SK-N-SH treated with all-trans-retinoic acid at 6 μM for 48 hours (cell line): ENCODE measurements around the gene DOCK2.

Source experiments
- CSDC2 ChIP-seq: fragments of 250-450 bp; sonication (Bioruptor Pico); IDR thresholded peaks from 2 replicates; pipeline ENCODE4 v1.5.0; 2020; ENCODE audit warnings: mild to moderate bottlenecking, moderate library complexity
- PPARA ChIP-seq: fragments of 250-450 bp; sonication (Bioruptor Pico); IDR thresholded peaks from 2 replicates; pipeline ENCODE4 v1.5.0; 2020; ENCODE audit warnings: mild to moderate bottlenecking, borderline replicate concordance
- SNAI2 ChIP-seq: fragments of 250-450 bp; sonication (Bioruptor Pico); IDR thresholded peaks from 2 replicates; pipeline ENCODE4 v1.5.0; 2020; ENCODE audit warnings: mild to moderate bottlenecking, moderate library complexity
- ZFP3 ChIP-seq: fragments of 250-450 bp; sonication (Bioruptor Pico); IDR thresholded peaks from 2 replicates; pipeline ENCODE4 v1.5.0; 2020; ENCODE audit warnings: mild to moderate bottlenecking, moderate library complexity
- ZFP30 ChIP-seq: fragments of 450-650 bp; formaldehyde crosslinking; IDR thresholded peaks from 2 replicates; pipeline ENCODE4 v1.5.0; 2022; ENCODE audit warnings: mild to moderate bottlenecking, moderate library complexity
- TF ChIP-seq, protein P1 (sequence below): fragments of 250-450 bp; sonication (Bioruptor Pico); IDR thresholded peaks from 2 replicates; pipeline ENCODE4 v1.8.0; 2020; ENCODE audit warnings: mild to moderate bottlenecking, moderate library complexity, borderline replicate concordance

DNA sequence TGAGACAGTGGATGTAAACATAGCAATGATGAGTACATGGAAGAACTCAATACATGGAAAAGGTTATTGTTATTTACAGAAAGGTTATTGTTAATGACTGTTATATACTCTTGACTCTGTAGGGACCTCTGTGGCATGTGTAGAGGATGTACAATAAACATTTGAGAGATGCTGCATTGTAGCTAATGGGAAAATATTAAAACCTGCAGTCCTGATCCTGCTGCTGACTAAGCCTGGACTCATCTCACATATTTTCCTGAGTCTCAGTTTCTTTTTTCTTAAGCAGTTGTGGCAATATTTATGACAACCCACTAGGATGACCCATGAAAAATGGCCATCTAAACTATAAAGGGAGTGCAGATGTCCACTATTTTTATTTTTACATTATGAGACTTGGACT, 75.4 kb downstream of the DOCK2 start:
- TF ChIP-seq, protein P1, sequence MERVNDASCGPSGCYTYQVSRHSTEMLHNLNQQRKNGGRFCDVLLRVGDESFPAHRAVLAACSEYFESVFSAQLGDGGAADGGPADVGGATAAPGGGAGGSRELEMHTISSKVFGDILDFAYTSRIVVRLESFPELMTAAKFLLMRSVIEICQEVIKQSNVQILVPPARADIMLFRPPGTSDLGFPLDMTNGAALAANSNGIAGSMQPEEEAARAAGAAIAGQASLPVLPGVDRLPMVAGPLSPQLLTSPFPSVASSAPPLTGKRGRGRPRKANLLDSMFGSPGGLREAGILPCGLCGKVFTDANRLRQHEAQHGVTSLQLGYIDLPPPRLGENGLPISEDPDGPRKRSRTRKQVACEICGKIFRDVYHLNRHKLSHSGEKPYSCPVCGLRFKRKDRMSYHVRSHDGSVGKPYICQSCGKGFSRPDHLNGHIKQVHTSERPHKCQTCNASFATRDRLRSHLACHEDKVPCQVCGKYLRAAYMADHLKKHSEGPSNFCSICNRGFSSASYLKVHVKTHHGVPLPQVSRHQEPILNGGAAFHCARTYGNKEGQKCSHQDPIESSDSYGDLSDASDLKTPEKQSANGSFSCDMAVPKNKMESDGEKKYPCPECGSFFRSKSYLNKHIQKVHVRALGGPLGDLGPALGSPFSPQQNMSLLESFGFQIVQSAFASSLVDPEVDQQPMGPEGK (CRISPR knock-in tag), result no peak
- no peak for TF ChIP-seq SNAI2 (CRISPR knock-in tag)
- TF ChIP-seq ZFP3 (CRISPR knock-in tag), result no peak
- no peak for TF ChIP-seq CSDC2 (CRISPR knock-in tag)
- TF ChIP-seq PPARA (CRISPR knock-in tag), result no peak
- no peak for TF ChIP-seq ZFP30 (CRISPR knock-in tag)
